Muscle of leg (tissue), 11 donors: ENCODE data around the gene BABAM2. TPM values are rescaled to one million over a fixed set of nuclear protein-coding genes. Genes with fewer than 3 reads are reported as not detected.
A peak's percentile ranks its signal among the peaks of the same experiment; 100 is the strongest.

Experiments used
- DNase-seq: peaks from one replicate; pipeline ENCODE4 v3.0.0; 2013
- H3K27ac ChIP-seq: one replicate; pipeline ENCODE4 v1.5.1; 2013; ENCODE audit warnings: mild to moderate bottlenecking, low read length, control low read depth
- H3K27me3 ChIP-seq: one replicate; pipeline ENCODE4 v1.6.1; 2013; ENCODE audit warnings: low read length; ENCODE audit not compliant: control insufficient read depth, insufficient read depth
- H3K36me3 ChIP-seq: one replicate; pipeline ENCODE4 v1.6.1; 2013; ENCODE audit warnings: low read length; ENCODE audit not compliant: control insufficient read depth, insufficient read depth
- H3K4me1 ChIP-seq: one replicate; pipeline ENCODE4 v1.6.1; 2013; ENCODE audit warnings: low read length; ENCODE audit not compliant: control insufficient read depth, insufficient read depth
- H3K4me3 ChIP-seq: one replicate; pipeline ENCODE4 v1.5.1; 2013; ENCODE audit warnings: low read length, control low read depth
- H3K9me3 ChIP-seq: replicated peaks from 2 replicates; pipeline ENCODE4 v1.6.1; 2013; ENCODE audit warnings: low read depth, low read length; ENCODE audit not compliant: control insufficient read depth
- WGBS: methylation state at CpG from one replicate; pipeline ENCODE4 v1.1.5; 2013; ENCODE audit warnings: missing lambda C conversion rate; ENCODE audit not compliant: insufficient coverage; 5-methylcytosine and 5-hydroxymethylcytosine counted together
- polyA plus RNA-seq, 8 donors: library from polyadenylated mRNA; unstranded; fragments of 120-200 nt; gene quantifications; one replicate each; pipeline versions ENCODE4 v1.2.1 to v1.2.3, GENCODE V29; 2013; ENCODE audit warnings: inconsistent platforms in 1 of 8, low replicate concordance in 1 of 8; ENCODE audit not compliant: insufficient read length in 8 of 8, insufficient read depth in 1 of 8
- total RNA-seq: library from RNA; stranded (reverse); fragments of 120-200 nt; gene quantifications from one replicate; pipeline ENCODE4 v1.2.4, GENCODE V29; 2013

Gene BABAM2
- total and polyA plus RNA-seq, 9 donors: 16.1 to 23.6 (median 21.4) TPM

DNA sequence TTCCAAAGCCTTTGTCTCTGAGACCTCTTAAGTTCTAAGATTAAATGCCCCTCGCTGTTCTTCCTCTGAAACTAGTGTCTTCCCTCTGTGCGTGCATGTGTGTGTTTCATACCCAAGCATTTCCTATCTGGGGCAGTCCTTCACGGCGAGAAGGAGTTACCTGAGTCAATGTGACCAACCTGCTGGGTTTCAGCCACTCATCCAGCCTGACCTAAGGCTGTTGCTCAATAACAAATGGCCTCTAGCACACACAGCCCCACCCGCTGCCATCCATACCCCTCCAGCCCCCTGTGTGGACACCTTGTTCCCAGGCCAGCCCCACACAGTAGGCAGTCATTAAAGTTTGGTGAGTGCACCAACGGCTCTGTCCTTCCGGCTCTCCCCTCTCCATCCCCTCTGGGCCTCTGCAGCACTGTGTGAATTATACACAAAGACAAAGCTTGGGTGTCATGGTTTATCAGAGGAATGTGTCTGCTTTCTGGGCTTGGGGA lies 448.3 kb downstream of the BABAM2 start:
- WGBS: 77% methylated on average over 5 of the region's 7 CpGs
- Histone ChIP-seq H3K27ac (peak overlapping the region; percentile 78), H3K27me3 (no peaks in the 10 kb centered on the region), H3K9me3 (no peaks in the 10 kb centered on the region), H3K4me3 (no peak overlapping the region), H3K36me3 (peaks cover 8% of the 10 kb centered on the region), H3K4me1 (peaks cover 83% of the 10 kb centered on the region)
- DNase-seq: no peak

DNA sequence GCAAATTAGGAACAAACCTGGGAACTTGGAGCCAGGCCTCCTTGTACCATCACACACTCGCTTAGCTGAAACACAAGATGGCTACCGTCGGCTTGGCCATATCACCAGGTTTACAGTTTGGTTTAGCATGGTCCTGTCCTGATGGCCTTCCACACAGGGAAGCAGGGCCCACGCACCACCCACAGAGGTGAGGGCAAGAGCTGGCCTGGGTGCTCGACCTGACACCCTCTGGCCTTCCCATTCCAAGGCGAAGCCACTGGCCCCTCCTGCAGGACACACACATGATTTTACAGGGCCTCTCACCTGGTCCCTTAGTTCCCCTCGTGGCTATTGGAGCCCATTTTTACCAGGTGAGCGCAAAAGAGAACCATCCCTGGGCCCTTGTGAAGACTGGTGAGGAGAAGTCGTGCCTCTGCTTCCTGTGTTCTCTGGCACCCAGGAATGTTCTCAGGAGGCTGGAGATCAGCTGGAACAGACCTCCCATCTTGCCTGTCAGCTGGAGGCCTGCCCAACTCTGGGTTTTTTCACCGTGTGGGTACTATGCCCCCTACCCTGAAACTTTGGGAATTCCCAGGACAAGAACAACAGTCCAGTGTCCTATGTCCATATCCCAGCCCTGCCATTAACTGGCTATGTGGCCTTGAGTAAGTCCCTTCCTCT lies 449.1 kb downstream of the BABAM2 start:
- WGBS: 96% methylated on average over 8 of the region's 10 CpGs
- Histone ChIP-seq H3K36me3 (peaks cover 8% of the 10 kb centered on the region), H3K4me3 (no peak overlapping the region), H3K27ac (no peak overlapping the region), H3K27me3 (no peaks in the 10 kb centered on the region), H3K9me3 (no peaks in the 10 kb centered on the region), H3K4me1 (peaks cover 83% of the 10 kb centered on the region)
- DNase-seq: no peak

DNA sequence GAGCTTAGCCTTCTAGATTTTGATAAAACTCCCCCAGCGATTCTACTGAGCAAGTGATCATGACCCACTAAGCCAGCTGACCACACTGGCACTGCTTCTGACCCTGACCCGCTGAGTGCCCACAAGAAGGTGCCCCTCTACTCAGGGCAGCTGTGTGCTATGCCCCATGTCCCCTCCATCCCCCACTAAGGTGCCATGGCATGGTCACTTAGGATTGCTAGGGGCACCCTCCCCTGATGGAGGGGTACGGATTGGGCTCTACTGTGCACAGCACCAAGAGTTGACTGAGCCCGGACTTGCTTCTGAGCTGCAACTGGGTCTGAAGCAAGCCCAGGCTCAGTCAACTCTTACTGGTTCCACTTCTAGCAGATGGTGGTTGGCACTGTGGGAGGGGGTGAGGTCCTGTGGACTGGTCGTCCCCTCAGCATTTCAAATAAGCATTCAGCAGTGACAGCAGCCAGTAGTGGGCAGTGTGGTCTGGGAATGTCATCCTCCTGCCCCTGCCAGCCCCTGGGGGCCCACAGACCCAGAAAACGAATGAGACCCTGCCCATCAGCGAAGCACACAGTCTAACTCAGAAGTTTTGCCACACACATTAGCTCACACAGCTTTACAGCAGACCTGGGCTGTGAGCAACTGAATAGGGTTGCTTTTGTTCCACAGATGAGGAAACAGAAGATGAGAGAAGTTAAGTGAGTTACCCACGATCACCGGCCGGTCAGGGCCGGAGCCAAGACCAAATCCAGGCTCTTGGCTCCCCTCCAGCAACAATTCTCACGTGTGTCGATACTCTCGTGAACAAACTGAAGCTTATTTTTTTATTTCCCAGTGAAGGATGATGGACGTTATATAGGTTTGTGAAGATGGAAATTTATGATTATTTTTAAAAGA lies 450.0 kb downstream of the BABAM2 start:
- peaks cover 88% of the 10 kb centered on the region for H3K4me1 ChIP-seq
- peaks cover 8% of the 10 kb centered on the region for H3K36me3 ChIP-seq
- H3K27ac ChIP-seq: no peak overlapping the region
- H3K9me3 ChIP-seq: no peaks in the 10 kb centered on the region
- no peaks in the 10 kb centered on the region for H3K27me3 ChIP-seq
- no peak overlapping the region for H3K4me3 ChIP-seq
- DNase-seq: no peak
- WGBS: 83% methylated on average over 5 of the region's 15 CpGs

DNA sequence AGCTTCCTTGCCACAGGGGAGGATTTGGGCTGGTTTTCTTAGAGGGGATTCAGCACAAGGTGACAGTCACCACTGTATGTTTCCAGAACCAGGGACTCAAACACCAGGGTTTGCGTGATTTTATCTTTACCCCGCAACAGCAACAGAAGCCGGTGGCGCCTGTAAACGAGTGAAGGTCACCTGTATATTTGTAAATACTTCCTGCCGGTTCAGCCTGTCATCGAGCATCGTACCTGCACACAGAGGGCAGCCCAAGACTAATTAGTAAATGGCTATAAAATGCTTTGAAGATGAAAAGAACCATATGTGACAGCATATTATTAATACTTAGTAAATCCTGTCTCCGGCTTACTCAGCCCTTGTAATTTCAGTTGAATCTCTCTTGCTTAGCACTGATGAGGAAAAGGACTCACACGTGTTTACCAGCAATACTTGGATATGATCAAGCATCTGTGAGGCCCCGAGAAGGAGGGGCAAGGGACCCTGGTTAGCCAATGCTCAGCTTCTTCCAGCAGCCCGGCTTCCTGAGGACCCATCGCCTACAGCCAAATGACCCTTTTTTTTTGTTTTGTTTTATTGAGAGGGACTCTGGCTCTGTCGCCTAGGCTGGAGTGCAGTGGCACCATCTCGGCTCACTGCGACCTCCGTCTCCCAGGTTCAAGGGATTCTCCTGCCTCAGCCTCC lies 450.8 kb downstream of the BABAM2 start:
- no peaks in the 10 kb centered on the region for H3K27me3 ChIP-seq
- H3K4me1 ChIP-seq: peaks cover 89% of the 10 kb centered on the region
- no peak overlapping the region for H3K27ac ChIP-seq
- peaks cover 8% of the 10 kb centered on the region for H3K36me3 ChIP-seq
- no peaks in the 10 kb centered on the region for H3K9me3 ChIP-seq
- no peak overlapping the region for H3K4me3 ChIP-seq
- DNase-seq: no peak
- 57% methylated on average over 14 of the region's 17 CpGs for WGBS

DNA sequence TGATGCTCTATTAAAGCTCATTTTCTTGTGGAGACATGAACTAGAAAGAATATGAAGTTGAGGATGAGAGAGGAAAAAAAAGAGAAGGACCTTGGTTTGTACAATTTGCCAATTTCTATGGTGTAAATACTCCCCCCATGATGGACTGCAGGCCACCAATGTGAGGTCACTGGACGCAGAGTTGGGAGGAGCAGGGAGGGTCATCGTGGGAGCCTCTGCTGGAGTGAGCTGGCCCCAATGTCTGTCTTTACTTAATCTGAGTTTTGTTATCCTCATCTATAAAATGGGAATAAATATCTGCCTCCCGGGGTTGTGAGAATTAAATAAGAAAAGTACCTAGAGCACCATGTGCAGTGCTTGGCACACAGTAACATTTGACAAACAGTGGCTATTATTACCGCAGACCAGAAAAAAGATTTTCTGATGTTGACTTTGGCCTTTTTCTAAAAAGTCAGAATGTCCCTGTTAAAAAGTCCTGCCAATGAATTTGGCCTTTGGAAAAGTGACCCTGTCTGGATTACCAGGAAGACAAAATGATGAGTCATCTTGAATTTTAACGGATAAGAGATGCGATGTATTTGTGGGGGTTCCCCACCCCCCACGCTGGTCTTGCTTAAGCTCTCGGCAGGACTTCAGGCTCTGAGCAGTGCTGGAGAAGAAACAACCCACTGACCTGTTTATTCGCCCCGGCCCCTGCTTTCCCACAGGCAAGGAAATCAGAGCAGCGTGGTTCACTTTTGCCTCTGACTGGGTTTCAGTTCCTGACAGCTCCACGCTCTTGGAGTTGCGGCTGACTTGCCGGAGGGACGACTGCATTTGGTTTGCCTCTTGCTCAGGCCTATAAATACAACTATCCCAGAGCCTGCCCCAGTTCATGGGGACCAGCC lies 451.8 kb downstream of the BABAM2 start:
- 56% methylated on average over 6 of the region's 15 CpGs for WGBS
- H3K27ac ChIP-seq: peak overlapping the region; percentile 74
- peaks cover 8% of the 10 kb centered on the region for H3K36me3 ChIP-seq
- DNase-seq: peak; percentile 52
- H3K9me3 ChIP-seq: no peaks in the 10 kb centered on the region
- peaks cover 88% of the 10 kb centered on the region for H3K4me1 ChIP-seq
- H3K27me3 ChIP-seq: no peaks in the 10 kb centered on the region
- H3K4me3 ChIP-seq: no peak overlapping the region

DNA sequence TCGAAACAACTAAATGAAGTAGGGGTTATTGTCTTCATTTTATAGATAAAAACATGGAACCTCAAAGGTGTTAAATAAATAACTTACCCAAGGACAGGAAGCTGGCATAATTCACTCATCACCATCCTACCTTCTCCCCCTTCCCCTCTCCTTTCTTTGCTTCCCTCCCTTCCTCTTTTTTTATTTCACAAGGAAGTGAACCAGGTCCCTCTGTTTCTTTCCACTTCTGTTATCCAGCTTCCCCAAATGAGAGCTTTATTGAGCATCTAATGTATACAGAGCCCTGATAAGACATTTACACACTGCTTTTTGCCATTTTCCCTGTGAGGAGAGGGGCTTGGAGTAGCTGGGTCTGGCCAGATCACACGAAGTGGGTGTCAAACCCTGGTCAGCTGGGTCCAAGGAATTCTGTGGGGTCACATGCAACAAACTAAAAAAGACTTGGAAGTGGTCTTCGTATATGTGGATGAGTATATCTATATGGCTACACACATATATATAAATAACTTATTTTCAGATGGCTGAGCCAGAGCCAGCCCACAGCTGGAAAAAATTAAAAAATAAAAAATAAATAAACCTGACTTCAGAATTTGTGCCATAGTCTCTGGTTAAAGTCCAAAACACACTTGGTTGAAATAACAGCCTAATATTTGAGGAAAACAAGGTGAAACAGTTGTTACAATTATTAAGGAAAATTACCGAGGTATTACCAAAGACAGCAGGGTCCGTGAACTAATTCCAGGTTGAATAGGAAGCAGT lies 452.8 kb downstream of the BABAM2 start:
- peaks cover 88% of the 10 kb centered on the region for H3K4me1 ChIP-seq
- DNase-seq: no peak
- peak overlapping the region; percentile 74 for H3K27ac ChIP-seq

DNA sequence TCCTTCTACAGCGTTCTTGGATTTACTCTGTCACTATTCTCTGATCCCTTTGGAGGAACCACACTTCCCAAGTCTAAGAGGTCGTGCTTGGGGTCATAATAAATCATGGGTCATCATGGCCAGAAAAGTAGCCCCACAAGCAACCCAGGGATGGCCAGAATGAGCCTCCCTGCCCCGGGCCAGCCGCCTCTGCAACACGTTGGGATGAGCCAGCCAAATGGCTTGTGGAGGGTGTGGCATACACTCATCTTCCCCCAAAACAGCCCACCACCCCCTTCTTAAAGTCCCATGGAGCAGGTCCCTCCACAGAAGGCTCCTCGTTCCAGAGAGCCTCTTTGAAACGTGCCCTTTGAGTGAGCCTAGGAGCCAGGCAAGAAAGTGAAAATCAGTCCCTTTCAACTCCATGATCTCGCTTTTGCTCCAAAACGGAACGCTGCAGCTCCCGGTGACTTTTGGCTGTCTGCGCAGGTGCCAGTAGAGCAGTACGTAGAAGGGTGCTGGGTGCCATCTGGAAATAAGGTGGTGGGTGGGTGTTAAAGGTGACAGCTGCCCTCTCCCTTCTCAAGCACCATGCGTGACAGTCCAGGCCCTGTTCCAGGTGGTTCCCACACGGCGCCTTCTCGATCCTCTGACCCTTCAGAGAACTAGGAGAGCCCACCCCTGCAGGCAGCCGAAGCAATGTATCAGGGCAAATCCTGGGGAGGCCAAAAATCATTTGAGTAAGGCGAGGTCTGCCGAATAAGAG lies 453.6 kb downstream of the BABAM2 start:
- DNase-seq: no peak
- H3K4me1 ChIP-seq: peaks cover 81% of the 10 kb centered on the region
- no peaks in the 10 kb centered on the region for H3K9me3 ChIP-seq
- H3K27me3 ChIP-seq: no peaks in the 10 kb centered on the region
- H3K36me3 ChIP-seq: peaks cover 8% of the 10 kb centered on the region
- H3K27ac ChIP-seq: peak overlapping the region; percentile 75
- H3K4me3 ChIP-seq: no peak overlapping the region
- WGBS: 66% methylated on average over 11 of the region's 20 CpGs

More for the DNA sequence above, 452.8 kb downstream of the BABAM2 start:
- peaks cover 8% of the 10 kb centered on the region for H3K36me3 ChIP-seq
- no peaks in the 10 kb centered on the region for H3K27me3 ChIP-seq
- H3K9me3 ChIP-seq: no peaks in the 10 kb centered on the region
- whole genome bisulfite sequencing: no CpG with 5 or more reads among the region's 5 CpGs
- no peak overlapping the region for H3K4me3 ChIP-seq

DNA sequence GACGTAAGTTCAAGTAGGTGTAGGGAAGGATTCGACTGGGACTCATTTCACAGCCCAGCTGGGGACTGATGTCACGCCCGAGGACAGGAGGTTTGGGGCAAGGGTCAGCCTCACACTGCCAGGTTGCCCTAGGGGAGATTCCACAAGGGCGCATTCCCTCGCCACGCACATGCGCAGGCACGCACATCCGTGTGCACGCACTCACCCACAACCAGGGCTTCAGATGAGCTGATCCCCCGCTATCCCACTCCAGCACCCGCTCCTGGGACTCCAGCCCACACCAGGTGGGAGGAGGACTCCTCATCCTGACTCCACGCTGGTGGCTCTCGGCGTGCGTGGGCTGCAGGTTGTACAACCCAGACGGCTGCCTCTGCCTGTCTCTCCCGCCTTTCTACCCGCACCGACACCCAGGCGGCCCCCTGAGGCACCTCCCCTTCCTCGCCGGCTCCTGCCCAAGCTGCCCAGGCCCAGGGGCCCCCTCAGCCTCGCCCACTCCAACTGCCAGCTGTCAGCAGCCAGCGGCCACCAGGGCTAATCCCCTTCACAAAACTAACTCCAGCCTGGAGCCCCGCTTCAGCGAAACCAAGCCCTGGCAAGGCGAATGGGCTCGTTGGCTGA lies 454.3 kb downstream of the BABAM2 start:
- Histone ChIP-seq H3K9me3 (no peaks in the 10 kb centered on the region), H3K4me1 (peaks cover 81% of the 10 kb centered on the region), H3K27ac (peak overlapping the region; percentile 75), H3K36me3 (peaks cover 3% of the 10 kb centered on the region), H3K4me3 (no peak overlapping the region), H3K27me3 (no peaks in the 10 kb centered on the region)
- 76% methylated on average over 29 of the region's 30 CpGs for WGBS
- DNase-seq: no peak
